ENCODE results near the gene PRKG1. TPM values are rescaled to one million over a fixed set of nuclear protein-coding genes. Genes with fewer than 3 reads are reported as not detected.

The PRKG1 gene
- total RNA-seq, 1 donor from 2014 or later, result 4.6 TPM

- Mint-ChIP-seq H3K4me3 (ENCODE audit: low read depth) (peak overlapping the region; percentile 79), H3K9me3 (ENCODE audit: low read depth) (no peaks in the 10 kb centered on the region), H3K27me3 (peaks cover 86% of the 10 kb centered on the region), H3K36me3 (ENCODE audit: insufficient read depth) (no peaks in the 10 kb centered on the region), H3K27ac (peak overlapping the region; percentile 39), H3K4me1 (ENCODE audit: low read depth) (peaks cover 14% of the 10 kb centered on the region)
- no peak for DNase-seq (ENCODE audit: low spot score, unreplicated experiment)
- TF ChIP-seq CTCF (IDR thresholded peaks at IDR 0.05; ENCODE audit: unreplicated experiment), result no peak
Observed at GRCh38 chr10:52312942-52313255, 1238.6 kb downstream of the PRKG1 start.

GRCh38 chr10:52313256-52313932 is 1239.1 kb downstream of the PRKG1 start:
- Mint-ChIP-seq H3K4me1 (ENCODE audit: low read depth) (peaks cover 14% of the 10 kb centered on the region), H3K9me3 (ENCODE audit: low read depth) (no peaks in the 10 kb centered on the region), H3K36me3 (ENCODE audit: insufficient read depth) (no peaks in the 10 kb centered on the region), H3K27me3 (peaks cover 86% of the 10 kb centered on the region), H3K27ac (peak overlapping the region; percentile 39), H3K4me3 (ENCODE audit: low read depth) (peak overlapping the region; percentile 79)
- TF ChIP-seq CTCF (IDR thresholded peaks at IDR 0.05; ENCODE audit: unreplicated experiment), result no peak
- DNase-seq (ENCODE audit: low spot score, unreplicated experiment), result no peak

GRCh38 chr10:52313933-52314821 is 1239.9 kb downstream of the PRKG1 start, which contains the start of gene DKK1:
Gene DKK1 (plus strand): TSS chr10:52314281. CDS start chr10:52314435, 154 bp downstream.
- peaks cover 78% of the 10 kb centered on the region for H3K27me3 Mint-ChIP-seq
- peak within 1 kb of the TSS; percentile 79 for H3K4me3 Mint-ChIP-seq (ENCODE audit: low read depth)
- no peaks in the 10 kb centered on the region for H3K36me3 Mint-ChIP-seq (ENCODE audit: insufficient read depth)
- peak within 1 kb of the TSS; percentile 50 for H3K27ac Mint-ChIP-seq
- H3K4me1 Mint-ChIP-seq (ENCODE audit: low read depth), result peaks cover 14% of the 10 kb centered on the region
- H3K9me3 Mint-ChIP-seq (ENCODE audit: low read depth), result no peaks in the 10 kb centered on the region
- TF ChIP-seq CTCF (IDR thresholded peaks at IDR 0.05; ENCODE audit: unreplicated experiment), result peak; percentile 89
- DNase-seq (ENCODE audit: low spot score, unreplicated experiment), result peak; percentile 51

GRCh38 chr10:52314822-52315552 is 1240.7 kb downstream of the PRKG1 start:
- H3K27me3 Mint-ChIP-seq, result peaks cover 70% of the 10 kb centered on the region
- H3K27ac Mint-ChIP-seq, result no peak overlapping the region
- peak overlapping the region; percentile 79 for H3K4me3 Mint-ChIP-seq (ENCODE audit: low read depth)
- H3K36me3 Mint-ChIP-seq (ENCODE audit: insufficient read depth), result no peaks in the 10 kb centered on the region
- DNase-seq (ENCODE audit: low spot score, unreplicated experiment), result no peak
- TF ChIP-seq CTCF (IDR thresholded peaks at IDR 0.05; ENCODE audit: unreplicated experiment), result no peak
- no peaks in the 10 kb centered on the region for H3K9me3 Mint-ChIP-seq (ENCODE audit: low read depth)
- H3K4me1 Mint-ChIP-seq (ENCODE audit: low read depth), result peaks cover 14% of the 10 kb centered on the region

GRCh38 chr10:52316001-52316400 is 1241.7 kb downstream of the PRKG1 start:
- Mint-ChIP-seq H3K27me3 (peaks cover 64% of the 10 kb centered on the region), H3K4me3 (ENCODE audit: low read depth) (no peak overlapping the region), H3K4me1 (ENCODE audit: low read depth) (peaks cover 14% of the 10 kb centered on the region), H3K27ac (no peak overlapping the region), H3K9me3 (ENCODE audit: low read depth) (no peaks in the 10 kb centered on the region), H3K36me3 (ENCODE audit: insufficient read depth) (no peaks in the 10 kb centered on the region)
- no peak for DNase-seq (ENCODE audit: low spot score, unreplicated experiment)
- no peak for TF ChIP-seq CTCF (IDR thresholded peaks at IDR 0.05; ENCODE audit: unreplicated experiment)

Data from progenitor cell of endocrine pancreas (in vitro differentiated cells).